ENCODE data around the gene ASTN2.

The ASTN2 gene

GRCh38 chr9:116861321-116861720, 553.5 kb downstream of the ASTN2 start:
- no peak for TF ChIP-seq TAF1 (IDR thresholded peaks at IDR 0.05; ENCODE audit: borderline replicate concordance, insufficient read depth, low read length)
- no peak for TF ChIP-seq POLR2AphosphoS5 (IDR thresholded peaks at IDR 0.05; ENCODE audit: low read depth, low read length)
- TF ChIP-seq REST (IDR thresholded peaks at IDR 0.05; ENCODE audit: insufficient read depth in 1 of 2, low read depth in 2 of 2, low read length in 2 of 2), result no peak

- TF ChIP-seq TAF1 (IDR thresholded peaks at IDR 0.05; ENCODE audit: borderline replicate concordance, insufficient read depth, low read length) (no peak), REST (IDR thresholded peaks at IDR 0.05; ENCODE audit: insufficient read depth in 1 of 2, low read depth in 2 of 2, low read length in 2 of 2) (no peak), SIN3A (IDR thresholded peaks at IDR 0.05; ENCODE audit: borderline replicate concordance, insufficient read depth, low read length) (no peak), FOXP2 (optimal IDR thresholded peaks at IDR 0.05; ENCODE audit: borderline replicate concordance, extremely low read depth, extremely low read length, insufficient read depth) (no peak), POLR2AphosphoS5 (IDR thresholded peaks at IDR 0.05; ENCODE audit: low read depth, low read length) (no peak)
Observed at GRCh38 chr9:116860509-116861120, 554.2 kb downstream of the ASTN2 start.

GRCh38 chr9:116859763-116860162, 555.1 kb downstream of the ASTN2 start:
- TF ChIP-seq POLR2AphosphoS5 (IDR thresholded peaks at IDR 0.05; ENCODE audit: low read depth, low read length), result no peak
- no peak for TF ChIP-seq TAF1 (IDR thresholded peaks at IDR 0.05; ENCODE audit: borderline replicate concordance, insufficient read depth, low read length)
- no peak for TF ChIP-seq REST (IDR thresholded peaks at IDR 0.05; ENCODE audit: insufficient read depth in 1 of 2, low read depth in 2 of 2, low read length in 2 of 2)
- TF ChIP-seq SIN3A (IDR thresholded peaks at IDR 0.05; ENCODE audit: borderline replicate concordance, insufficient read depth, low read length), result no peak
- no peak for TF ChIP-seq FOXP2 (optimal IDR thresholded peaks at IDR 0.05; ENCODE audit: borderline replicate concordance, extremely low read depth, extremely low read length, insufficient read depth)

- TF ChIP-seq POLR2AphosphoS5 (IDR thresholded peaks at IDR 0.05; ENCODE audit: low read depth, low read length) (no peak), REST (IDR thresholded peaks at IDR 0.05; ENCODE audit: insufficient read depth in 1 of 2, low read depth in 2 of 2, low read length in 2 of 2) (no peak)
Observed at GRCh38 chr9:116857321-116857720, 557.5 kb downstream of the ASTN2 start.

Data from PFSK-1 (cell line).